Fibroblast of mammary gland (primary cell): ENCODE data around the gene FOXN3.

Experiments
- DNase-seq: peaks from one replicate; pipeline ENCODE4 v3.0.0-alpha.2; 2010; ENCODE audit warnings: low read depth
- H3K4me3 ChIP-seq: 2 replicates; pipeline ENCODE4 v1.5.1; 2011; ENCODE audit warnings: low read depth, mild to moderate bottlenecking, low read length, moderate library complexity; ENCODE audit not compliant: control insufficient read depth
- CTCF ChIP-seq: conservative IDR thresholded peaks from 2 replicates; pipeline ENCODE4 v1.5.1; 2011; ENCODE audit warnings: low read depth, low read length, inconsistent platforms; ENCODE audit not compliant: control insufficient read depth, insufficient read depth

The FOXN3 gene

GRCh38 chr14:89387922-89388685, 28.9 kb downstream of the FOXN3 start:
- no peak for TF ChIP-seq CTCF
- DNase-seq, result no peak
- no peak overlapping the region for H3K4me3 ChIP-seq

- H3K4me3 ChIP-seq, result no peak overlapping the region
- DNase-seq, result peak; percentile 71
- no peak for TF ChIP-seq CTCF
Observed at GRCh38 chr14:89386212-89386886, 30.7 kb downstream of the FOXN3 start.

GRCh38 chr14:89384636-89385035, 32.4 kb downstream of the FOXN3 start:
- TF ChIP-seq CTCF, result no peak
- DNase-seq, result no peak
- no peak overlapping the region for H3K4me3 ChIP-seq

GRCh38 chr14:89384023-89384422, 33.0 kb downstream of the FOXN3 start:
- no peak overlapping the region for H3K4me3 ChIP-seq
- no peak for TF ChIP-seq CTCF
- DNase-seq, result no peak

- no peak for TF ChIP-seq CTCF
- H3K4me3 ChIP-seq, result no peak overlapping the region
- no peak for DNase-seq
Observed at GRCh38 chr14:89382901-89383845, 33.9 kb downstream of the FOXN3 start.

- no peak for DNase-seq
- no peak for TF ChIP-seq CTCF
- no peak overlapping the region for H3K4me3 ChIP-seq
Observed at GRCh38 chr14:89382487-89382886, 34.5 kb downstream of the FOXN3 start.
